Stimulated activated CD8-positive, alpha-beta memory T cell treated with anti-CD3 and anti-CD28 coated beads, Interleukin-15, amount 100 ng/mL, for 48 hours (primary cell): ENCODE results near the gene PDGFB.
A peak's percentile ranks its signal among the peaks of the same experiment; 100 is the strongest.

Source experiments
- DNase-seq, 2 donors: peaks; one replicate each; pipeline ENCODE4 v3.0.0-alpha.2; 2020; ENCODE audit warnings: low read depth in 2 of 2

The PDGFB gene

DNA sequence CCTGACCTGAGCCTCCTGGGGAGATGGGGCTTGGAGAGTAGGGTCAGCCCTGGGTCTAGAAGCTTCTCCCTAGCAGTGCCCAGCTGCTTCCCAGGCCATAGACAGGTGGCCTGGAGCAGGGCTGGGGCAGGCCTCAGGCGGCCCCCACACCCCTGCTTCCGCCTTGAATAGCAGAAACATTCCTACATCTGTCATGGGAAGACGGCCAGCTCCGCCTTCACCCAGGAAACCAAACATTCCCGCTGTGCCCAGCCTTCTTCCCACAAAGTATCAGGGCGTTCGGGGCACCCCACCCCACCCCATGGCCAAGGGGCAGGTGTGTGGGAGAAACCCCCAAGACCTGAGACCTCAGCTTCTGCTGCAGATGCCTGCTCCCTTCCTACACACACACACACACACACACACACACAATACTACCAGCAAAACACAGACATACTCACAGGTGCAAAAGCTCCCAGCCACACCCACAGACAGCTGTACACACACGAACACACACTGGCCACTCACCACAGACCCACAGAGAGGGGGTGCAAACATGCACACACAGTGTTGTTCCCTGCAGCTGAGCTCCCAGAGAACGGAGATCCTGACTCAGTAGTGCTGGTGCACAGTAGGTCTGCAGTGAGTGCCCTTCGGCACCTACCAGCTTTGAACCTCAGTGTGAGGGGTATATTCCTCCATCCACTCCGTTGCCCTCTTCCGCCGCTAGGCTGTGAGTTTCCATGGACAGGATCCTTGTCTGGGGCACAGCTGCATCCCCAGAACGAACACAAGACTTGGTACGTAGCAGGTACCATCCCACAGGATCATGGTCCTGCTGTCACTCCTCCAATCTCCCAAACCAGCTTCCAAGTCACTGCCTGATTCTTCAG, 37.4 kb downstream of the PDGFB start:
- DNase-seq, result no peak

DNA sequence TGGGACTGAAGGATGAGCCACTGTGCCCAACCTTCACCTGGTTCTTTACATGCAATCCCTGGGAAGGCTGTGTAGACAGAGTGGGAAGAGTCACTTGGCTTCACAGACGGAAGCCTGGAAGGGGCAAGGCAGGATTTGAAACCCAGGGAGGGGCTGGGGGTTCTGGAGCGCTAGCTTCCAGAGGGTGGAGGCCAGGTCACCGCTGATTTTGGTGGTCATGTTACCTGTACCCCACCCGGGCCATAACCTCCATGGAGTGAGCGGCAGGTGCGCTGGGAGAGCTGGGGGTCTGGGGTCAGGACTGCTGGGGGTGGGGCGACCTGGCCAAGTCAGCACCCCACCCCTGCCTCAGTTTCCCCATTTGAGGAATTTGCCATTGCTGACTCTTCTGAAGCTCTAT, 38.3 kb downstream of the PDGFB start:
- no peak for DNase-seq

DNA sequence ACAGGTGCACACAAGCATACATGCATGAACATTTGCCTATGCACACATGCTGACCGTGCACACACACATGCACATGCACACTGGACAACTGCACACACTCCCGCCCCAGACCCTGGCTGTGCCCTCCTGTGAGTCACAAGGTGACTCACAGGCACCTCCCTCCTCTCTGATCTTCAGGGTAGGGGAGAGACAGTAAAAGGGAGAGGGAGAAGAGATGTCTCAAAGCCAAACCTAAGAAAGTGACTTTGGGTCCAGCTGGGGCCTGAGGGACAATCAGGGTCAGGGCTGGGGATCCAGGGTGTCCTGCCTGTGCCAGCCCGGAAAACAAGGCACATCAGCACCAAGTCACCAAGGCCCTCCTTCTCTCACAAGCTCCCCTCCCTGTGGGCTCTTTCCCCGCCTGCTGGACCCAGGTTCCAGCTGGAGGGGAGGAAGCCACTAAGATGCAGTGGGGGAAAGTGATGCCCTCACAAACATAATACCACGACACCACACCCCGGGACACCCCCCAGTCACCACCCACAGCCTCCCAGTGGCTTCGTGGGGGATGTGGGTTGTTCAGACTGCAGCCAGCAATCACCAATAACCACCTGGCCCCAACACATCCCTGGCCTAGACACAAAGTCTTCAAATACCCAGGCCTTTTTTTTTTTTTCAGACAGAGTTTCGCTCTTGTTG, 39.3 kb downstream of the PDGFB start:
- DNase-seq, result peak; percentile 16 to 64

DNA sequence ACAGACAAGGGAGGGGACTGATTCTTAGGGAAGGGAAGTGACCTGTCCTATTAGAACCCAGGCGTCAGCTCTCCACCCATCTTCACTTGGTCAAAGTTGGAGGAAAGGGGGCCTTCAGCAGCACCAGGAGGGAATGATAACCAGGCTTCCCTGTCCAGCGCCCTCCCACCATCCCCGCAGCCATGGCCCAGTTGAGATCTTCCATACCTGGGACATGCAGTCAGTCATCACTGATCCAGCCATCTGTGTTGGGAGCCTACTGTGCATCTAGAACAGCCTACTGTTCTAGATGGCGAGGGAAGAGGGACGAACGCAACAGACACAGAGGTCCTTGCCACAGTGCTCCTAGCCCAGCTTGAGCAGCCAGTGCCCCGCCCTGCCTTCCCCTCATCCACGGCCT, 40.6 kb downstream of the PDGFB start:
- no peak for DNase-seq

DNA sequence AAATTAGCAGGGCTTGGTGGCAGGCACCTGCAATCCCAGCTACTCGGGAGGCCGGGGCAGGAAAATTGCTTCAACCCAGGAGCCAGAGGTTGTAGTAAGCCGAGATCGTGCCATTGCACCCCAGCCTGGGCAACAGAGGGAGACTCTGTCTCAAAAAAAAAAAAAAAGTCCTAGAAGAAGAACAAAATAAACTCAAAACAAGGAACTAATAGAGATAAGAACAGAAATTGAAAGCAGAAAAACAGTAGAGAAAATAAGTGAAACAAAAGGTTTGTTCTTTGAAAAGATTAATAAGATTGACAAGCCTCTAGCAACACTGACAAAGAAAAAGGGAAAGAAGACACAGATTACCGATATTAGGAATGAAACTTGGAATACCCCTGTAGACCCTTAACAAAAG, 47.2 kb downstream of the PDGFB start:
- no peak for DNase-seq

- no peak for DNase-seq
Measured at GRCh38 chr22:39194098-39194497, 50.7 kb downstream of the PDGFB start.

DNA sequence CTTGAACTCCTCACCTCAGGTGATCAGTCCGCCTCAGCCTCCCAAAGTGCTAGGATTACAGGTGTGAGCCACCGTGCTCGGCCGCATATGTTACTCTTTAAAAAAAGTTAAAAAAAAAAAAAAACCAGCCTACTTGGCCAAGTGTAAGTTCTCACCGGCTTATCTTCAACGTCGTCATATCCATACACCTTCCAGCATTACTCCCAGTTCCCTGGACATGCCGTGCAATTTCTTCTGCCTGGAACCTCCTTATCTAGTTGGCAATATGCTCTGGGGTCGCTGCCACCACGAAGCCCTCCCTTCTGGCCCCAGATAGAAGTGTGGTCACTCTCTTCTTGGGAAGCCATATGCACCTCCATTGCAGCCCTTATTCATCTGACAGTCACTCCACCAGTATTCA, 56.0 kb downstream of the PDGFB start:
- no peak for DNase-seq

DNA sequence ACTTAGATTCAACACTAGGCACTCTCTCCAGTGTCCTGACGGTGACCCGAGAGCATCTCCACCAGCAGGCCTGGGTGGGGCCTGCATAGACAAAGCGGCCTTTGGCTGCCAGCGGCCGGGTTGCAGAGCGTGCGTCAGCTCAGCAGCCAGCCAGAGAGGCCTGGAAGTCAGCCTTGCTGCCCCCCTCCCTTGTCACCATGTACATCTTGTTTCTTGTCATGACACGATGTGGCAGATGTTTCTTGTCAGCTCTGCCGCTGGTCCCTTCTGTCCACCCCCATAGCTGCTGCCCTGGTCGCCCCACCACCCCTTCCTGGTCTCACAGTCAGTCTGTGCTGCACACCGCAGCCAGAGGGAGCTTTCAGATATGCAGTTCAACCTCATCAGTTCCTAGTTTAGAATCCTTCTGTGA, 59.2 kb downstream of the PDGFB start:
- no peak for DNase-seq

- no peak for DNase-seq
Measured at GRCh38 chr22:39184586-39185577, 59.9 kb downstream of the PDGFB start.

DNA sequence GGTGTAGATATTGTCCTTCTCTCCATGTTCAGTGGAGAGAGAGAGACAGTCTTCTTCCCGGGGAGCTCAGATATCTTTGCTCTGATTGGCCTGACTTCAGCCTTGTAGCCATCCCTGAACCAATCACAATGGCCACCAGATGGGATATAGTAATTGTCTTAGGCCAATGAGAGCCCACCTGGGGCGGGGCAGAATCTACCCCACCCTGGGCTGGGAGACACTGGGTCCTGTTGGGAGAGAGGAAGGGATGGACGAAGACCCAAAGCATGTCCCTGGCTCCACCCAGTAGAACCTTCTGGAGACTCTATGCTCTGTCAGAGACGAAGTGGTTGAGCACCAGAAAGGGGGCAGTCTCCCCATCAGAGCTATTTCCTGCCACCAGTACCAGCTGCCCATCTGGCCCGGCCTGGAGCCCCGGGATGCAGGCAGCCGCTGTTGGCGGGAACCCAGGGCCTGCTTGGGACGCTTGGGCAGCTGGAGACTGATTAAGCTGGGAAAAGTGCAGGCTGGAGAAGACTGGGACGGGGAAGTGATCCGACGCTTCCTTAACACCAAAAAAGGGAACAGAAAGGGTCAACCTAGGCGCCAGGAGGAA, 60.7 kb downstream of the PDGFB start:
- no peak for DNase-seq

GRCh38 chr22:39182478-39183030, 62.2 kb downstream of the PDGFB start:
- no peak for DNase-seq

GRCh38 chr22:39181778-39182177, 63.0 kb downstream of the PDGFB start:
- DNase-seq, result no peak

GRCh38 chr22:39181356-39181755, 63.4 kb downstream of the PDGFB start:
- DNase-seq, result no peak

- no peak for DNase-seq
Measured at GRCh38 chr22:39179841-39180335, 64.9 kb downstream of the PDGFB start.

DNA sequence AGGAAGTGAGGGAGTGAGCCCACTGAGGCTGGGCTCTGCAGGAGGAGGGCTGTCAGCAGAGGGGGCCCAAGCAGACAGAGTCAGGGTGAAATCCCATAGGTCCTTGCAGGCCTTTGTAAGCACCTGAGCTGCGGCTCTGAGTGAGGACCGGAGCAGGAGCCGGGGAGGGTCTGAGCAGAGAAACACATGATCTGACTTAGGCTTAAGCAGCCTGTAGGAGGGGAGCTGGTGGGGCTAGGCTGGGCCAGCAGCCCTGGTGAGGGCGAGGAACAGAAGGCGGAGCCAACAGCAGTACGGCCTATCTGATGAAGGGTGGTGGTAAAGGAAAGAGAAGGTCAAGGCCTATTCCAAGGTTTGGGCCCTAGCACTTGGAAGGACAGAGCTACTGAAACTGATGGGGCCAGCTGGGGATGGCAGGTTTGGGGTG, 65.4 kb downstream of the PDGFB start:
- DNase-seq, result no peak

DNA sequence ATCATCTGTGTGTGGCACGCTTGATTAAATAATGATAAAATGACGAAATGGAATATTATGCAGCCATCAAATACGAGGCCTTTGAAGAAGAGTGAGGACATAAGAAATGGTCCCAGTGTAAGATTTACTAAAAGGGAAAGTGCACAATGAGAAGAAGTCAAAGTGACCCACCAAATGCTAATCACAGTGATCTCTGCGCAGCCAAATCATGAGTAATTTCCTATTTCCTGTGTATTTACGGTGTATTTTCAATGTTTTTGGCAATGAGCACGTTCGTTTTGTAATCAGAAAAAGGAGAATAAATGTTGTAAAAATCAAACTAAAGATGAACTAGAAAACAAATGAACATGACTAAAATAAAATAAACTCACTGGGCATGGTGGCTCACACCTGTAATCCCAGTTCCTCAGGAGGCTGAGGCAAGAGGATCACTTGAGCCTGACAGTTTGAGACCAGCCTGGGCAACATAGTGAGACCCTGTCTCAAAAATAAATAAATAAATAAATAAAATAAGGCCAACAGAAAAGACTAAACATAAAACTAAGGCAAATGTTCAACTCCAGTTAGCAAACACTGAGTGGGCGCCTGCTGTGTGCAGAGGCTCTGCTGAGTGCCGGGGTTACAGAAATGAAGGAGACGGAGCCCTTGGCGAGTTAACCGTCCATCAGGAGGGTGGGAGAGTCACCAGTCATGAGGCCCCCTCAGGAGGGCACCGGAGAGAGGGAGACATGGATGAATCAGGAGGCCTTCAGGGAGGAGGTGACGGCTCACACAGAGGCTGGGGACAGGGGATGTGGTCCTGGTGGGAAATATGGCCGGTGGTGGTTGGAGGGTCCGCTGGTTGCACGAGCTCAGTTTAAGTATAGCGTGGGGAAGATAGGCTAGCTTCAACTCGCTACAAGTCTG, 66.3 kb downstream of the PDGFB start:
- no peak for DNase-seq

GRCh38 chr22:39177791-39178190, 67.0 kb downstream of the PDGFB start:
- DNase-seq, result no peak

- no peak for DNase-seq
Measured at GRCh38 chr22:39177456-39177775, 67.4 kb downstream of the PDGFB start.

DNA sequence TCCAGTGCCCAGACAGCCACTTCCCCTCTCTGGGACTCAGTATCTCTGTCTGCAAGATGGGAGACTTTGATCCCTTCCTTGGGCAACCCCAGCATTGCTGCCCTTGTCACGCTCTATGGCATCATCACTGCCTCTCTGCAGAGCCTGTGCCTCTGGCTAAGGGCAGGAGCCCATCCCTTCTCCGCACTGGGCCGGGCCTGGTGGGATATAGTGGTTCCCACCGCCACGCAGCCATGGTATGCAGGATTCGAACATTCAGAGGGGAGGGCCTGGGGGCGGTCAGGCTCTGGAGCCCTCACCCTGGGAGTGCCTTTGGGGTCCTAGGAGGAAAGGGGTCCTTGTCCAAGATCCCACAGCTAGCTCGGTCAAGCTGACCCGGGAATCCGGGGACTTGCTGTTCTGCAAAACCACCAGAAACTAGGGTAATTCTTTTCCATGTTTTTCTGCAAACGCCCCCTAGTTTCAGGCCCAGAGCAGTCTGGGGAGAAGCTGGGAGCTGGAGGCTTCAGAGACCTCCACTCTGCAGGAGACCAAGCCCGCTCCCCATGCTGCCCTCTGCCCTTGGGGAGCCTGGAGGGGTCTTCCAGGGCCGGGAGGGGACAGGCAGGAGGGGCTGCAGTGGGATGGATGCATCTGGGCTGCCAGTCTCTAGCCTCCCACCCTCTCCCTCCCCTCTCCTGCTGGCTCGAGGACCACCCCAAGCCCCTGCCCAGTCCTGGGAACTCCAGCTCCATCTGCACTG, 67.9 kb downstream of the PDGFB start:
- DNase-seq, result no peak
